HUES48 (cell line): ENCODE measurements around the gene GMPR2.

ENCODE experiments used
- H3K27ac ChIP-seq: one replicate; pipeline ENCODE4 v1.7.0; 2013; ENCODE audit warnings: low read depth, low read length, inconsistent platforms
- H3K27me3 ChIP-seq: 2 replicates; pipeline ENCODE4 v1.6.1; 2013; ENCODE audit warnings: mild to moderate bottlenecking, low read length; ENCODE audit not compliant: control insufficient read depth, insufficient read depth
- H3K36me3 ChIP-seq: 2 replicates; pipeline ENCODE4 v1.6.1; 2013; ENCODE audit warnings: low read length; ENCODE audit not compliant: control insufficient read depth, insufficient read depth
- H3K4me1 ChIP-seq: 2 replicates; pipeline ENCODE4 v1.6.1; 2013; ENCODE audit warnings: mild to moderate bottlenecking, low read length; ENCODE audit not compliant: control insufficient read depth, insufficient read depth
- H3K4me3 ChIP-seq: 2 replicates; pipeline ENCODE4 v1.5.1; 2013; ENCODE audit warnings: mild to moderate bottlenecking, low read depth, low read length
- H3K9ac ChIP-seq: 2 replicates; pipeline ENCODE4 v1.6.1; 2013; ENCODE audit warnings: mild to moderate bottlenecking, low read depth, low read length, moderate library complexity
- H3K9me3 ChIP-seq: 2 replicates; pipeline ENCODE4 v1.6.1; 2013; ENCODE audit warnings: low read length; ENCODE audit not compliant: control insufficient read depth, insufficient read depth

Gene GMPR2

GRCh38 chr14:24271834-24272263 lies 39.1 kb downstream of the GMPR2 start:
- no peak overlapping the region for H3K9ac ChIP-seq
- no peaks in the 10 kb centered on the region for H3K27me3 ChIP-seq
- peaks cover 3% of the 10 kb centered on the region for H3K36me3 ChIP-seq
- H3K27ac ChIP-seq: no peak overlapping the region
- H3K9me3 ChIP-seq: no peaks in the 10 kb centered on the region
- H3K4me3 ChIP-seq: peak overlapping the region; percentile 90
- H3K4me1 ChIP-seq: peaks cover 7% of the 10 kb centered on the region; the same call in 1 of the 2 replicates

- Histone ChIP-seq H3K9ac (no peak overlapping the region), H3K9me3 (no peaks in the 10 kb centered on the region), H3K36me3 (no peaks in the 10 kb centered on the region; the same call in 1 of the 2 replicates), H3K4me1 (peaks cover 7% of the 10 kb centered on the region; the same call in 1 of the 2 replicates), H3K27ac (no peak overlapping the region), H3K4me3 (no peak overlapping the region), H3K27me3 (no peaks in the 10 kb centered on the region)
Observed at GRCh38 chr14:24272467-24272866, 39.7 kb downstream of the GMPR2 start.

GRCh38 chr14:24273422-24273998 lies 40.8 kb downstream of the GMPR2 start:
- Histone ChIP-seq H3K9me3 (no peaks in the 10 kb centered on the region), H3K4me3 (no peak overlapping the region), H3K9ac (no peak overlapping the region), H3K36me3 (no peaks in the 10 kb centered on the region; the same call in 1 of the 2 replicates), H3K27me3 (no peaks in the 10 kb centered on the region), H3K4me1 (peaks cover 7% of the 10 kb centered on the region; the same call in 1 of the 2 replicates), H3K27ac (no peak overlapping the region)

DNA sequence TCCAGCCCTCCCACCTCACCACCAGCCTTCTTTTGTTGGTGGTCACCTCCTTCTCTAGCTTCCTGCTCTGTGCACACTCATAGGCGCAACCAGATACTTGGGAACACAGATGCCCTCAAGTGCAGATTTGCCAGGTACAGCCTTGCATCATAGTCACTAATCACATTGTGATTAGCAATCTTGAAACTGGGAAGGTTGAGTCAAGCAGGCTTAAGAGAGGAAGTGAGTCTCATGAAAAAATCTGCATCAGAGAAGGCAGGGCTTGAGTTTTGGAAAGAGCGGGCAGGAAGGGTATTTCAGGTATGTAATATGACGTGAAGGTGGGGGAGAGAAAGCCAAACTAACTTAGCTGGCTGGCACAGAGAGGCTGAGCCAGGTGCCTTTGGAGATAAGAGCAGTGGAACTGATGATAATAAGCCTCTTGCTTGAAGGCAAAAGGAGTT lies 41.4 kb downstream of the GMPR2 start:
- Histone ChIP-seq H3K27ac (no peak overlapping the region), H3K9me3 (no peaks in the 10 kb centered on the region), H3K27me3 (no peaks in the 10 kb centered on the region), H3K4me3 (no peak overlapping the region), H3K4me1 (peaks cover 7% of the 10 kb centered on the region; the same call in 1 of the 2 replicates), H3K36me3 (no peaks in the 10 kb centered on the region), H3K9ac (no peak overlapping the region)

- Histone ChIP-seq H3K27ac (no peak overlapping the region), H3K9ac (no peak overlapping the region), H3K27me3 (no peaks in the 10 kb centered on the region), H3K36me3 (no peaks in the 10 kb centered on the region), H3K4me1 (peaks cover 4% of the 10 kb centered on the region; the same call in 1 of the 2 replicates), H3K9me3 (no peaks in the 10 kb centered on the region), H3K4me3 (no peak overlapping the region)
Observed at GRCh38 chr14:24277071-24277470, 44.3 kb downstream of the GMPR2 start.

DNA sequence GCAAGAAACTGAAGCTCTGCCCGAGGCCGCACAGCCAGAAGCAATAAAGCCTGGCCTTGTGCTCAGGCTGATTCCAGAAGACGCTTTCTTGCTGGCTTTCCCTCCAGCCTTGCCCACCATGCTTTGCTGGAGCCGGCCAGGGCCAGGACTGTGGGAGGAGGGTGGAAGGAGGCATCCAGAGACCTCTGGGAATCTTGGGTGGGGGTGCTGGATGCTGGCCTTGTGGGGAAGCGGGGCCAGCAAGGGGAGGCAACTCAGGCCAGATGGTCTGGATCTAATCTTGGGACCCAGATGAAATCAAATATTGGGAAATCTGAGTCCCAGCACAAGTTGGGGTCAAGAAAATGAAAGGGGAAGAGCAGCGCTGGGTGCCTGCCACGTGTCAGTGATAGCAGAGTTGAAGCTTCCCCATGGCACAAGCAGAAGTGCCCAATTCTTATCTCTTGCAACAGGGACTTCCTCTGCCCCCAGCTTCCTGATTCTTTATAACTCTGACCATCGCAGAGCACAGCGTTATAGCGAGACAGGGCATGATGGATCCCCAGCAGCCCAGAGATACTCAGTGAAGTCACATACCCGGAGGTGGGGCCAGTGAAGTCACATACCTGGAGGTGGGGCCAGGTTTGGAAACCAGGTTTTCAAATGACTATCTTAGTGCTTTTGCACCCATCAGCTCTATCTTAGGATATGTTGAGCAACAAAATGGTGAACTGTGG lies 45.0 kb downstream of the GMPR2 start:
- no peaks in the 10 kb centered on the region for H3K9me3 ChIP-seq
- H3K4me1 ChIP-seq: peaks cover 4% of the 10 kb centered on the region; the same call in 1 of the 2 replicates
- no peak overlapping the region for H3K9ac ChIP-seq
- H3K27ac ChIP-seq: no peak overlapping the region
- H3K4me3 ChIP-seq: no peak overlapping the region
- no peaks in the 10 kb centered on the region for H3K27me3 ChIP-seq
- H3K36me3 ChIP-seq: no peaks in the 10 kb centered on the region

GRCh38 chr14:24278424-24278823 lies 45.7 kb downstream of the GMPR2 start:
- H3K36me3 ChIP-seq: no peaks in the 10 kb centered on the region
- peaks cover 4% of the 10 kb centered on the region; the same call in 1 of the 2 replicates for H3K4me1 ChIP-seq
- H3K27ac ChIP-seq: no peak overlapping the region
- H3K27me3 ChIP-seq: no peaks in the 10 kb centered on the region
- no peaks in the 10 kb centered on the region for H3K9me3 ChIP-seq
- no peak overlapping the region for H3K4me3 ChIP-seq
- no peak overlapping the region for H3K9ac ChIP-seq

GRCh38 chr14:24279301-24280186 lies 46.8 kb downstream of the GMPR2 start:
- Histone ChIP-seq H3K9me3 (no peaks in the 10 kb centered on the region), H3K9ac (no peak overlapping the region), H3K27me3 (no peaks in the 10 kb centered on the region), H3K36me3 (no peaks in the 10 kb centered on the region), H3K4me3 (no peak overlapping the region), H3K4me1 (no peaks in the 10 kb centered on the region), H3K27ac (no peak overlapping the region)

DNA sequence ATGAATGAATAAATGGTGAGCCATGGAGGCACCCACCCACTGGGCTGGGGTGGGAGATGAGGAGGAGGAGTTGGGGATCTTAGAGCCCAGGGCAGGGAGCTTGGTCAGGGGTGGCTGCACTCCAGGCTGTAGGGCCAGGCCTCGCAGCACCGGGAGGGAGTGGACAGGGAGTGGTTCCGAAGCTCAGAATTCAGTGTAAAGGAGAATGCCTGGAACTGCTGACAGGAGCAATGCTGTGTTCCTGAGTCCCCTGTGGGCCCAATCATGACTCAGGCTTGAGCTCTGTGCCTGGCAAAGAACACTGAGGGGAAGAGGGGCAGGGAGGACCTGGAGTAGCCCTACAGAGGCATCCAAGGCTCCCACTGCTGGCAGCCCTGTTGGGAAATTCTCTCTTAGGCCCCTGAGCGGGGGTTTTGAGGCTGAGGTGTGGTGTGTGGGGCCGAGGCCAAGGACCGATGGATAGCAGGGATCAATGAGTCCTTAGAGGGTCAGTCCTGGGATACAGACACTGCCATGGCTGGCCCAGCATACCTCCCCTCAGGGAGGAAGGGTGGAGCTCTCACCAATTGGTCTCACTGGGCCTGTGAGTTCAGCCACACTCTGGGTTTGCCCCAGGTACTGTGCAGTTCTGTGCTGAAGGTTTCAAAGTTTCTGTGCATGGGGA lies 48.2 kb downstream of the GMPR2 start:
- no peak overlapping the region for H3K27ac ChIP-seq
- H3K9ac ChIP-seq: no peak overlapping the region

DNA sequence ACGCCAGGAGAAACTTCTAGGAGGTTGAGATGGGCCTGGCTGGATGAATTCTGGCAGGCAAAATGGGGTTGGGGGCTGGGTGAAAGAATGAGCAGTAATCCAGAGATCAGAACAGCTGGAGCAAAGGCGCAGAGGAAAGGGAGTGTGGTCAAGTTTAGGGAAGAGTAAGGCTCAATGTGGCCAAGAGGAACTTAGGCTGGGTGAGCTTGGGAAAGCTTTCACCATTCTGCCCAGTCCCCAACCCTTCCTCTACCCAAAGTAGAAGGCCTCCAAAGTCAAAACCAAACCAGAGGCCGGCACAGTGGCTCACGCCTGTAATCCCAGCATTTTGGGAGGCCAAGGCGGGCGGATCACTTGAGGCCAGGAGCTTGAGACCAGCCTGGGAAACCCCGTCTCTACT lies 48.9 kb downstream of the GMPR2 start:
- no peak overlapping the region for H3K27ac ChIP-seq
- H3K9me3 ChIP-seq: no peaks in the 10 kb centered on the region
- no peak overlapping the region for H3K9ac ChIP-seq

More for the DNA sequence above, 48.2 kb downstream of the GMPR2 start:
- Histone ChIP-seq H3K9me3 (no peaks in the 10 kb centered on the region), H3K27me3 (no peaks in the 10 kb centered on the region), H3K36me3 (no peaks in the 10 kb centered on the region), H3K4me3 (no peak overlapping the region), H3K4me1 (no peaks in the 10 kb centered on the region)

More for the DNA sequence above, 48.9 kb downstream of the GMPR2 start:
- Histone ChIP-seq H3K36me3 (no peaks in the 10 kb centered on the region), H3K27me3 (no peaks in the 10 kb centered on the region), H3K4me1 (no peaks in the 10 kb centered on the region), H3K4me3 (no peak overlapping the region)
